B cell (primary cell): ENCODE measurements around the gene ROR2. TPM values are rescaled to one million over a fixed set of nuclear protein-coding genes. Genes with fewer than 3 reads are reported as not detected.

Experiments used
- ATAC-seq: fragments of 200-7000 bp; cut with Tn5 transposase; one replicate; pipeline ENCODE4 v1.10.0; 2021; ENCODE audit warnings: low read depth, mild to moderate bottlenecking, moderate number of reproducible peaks, moderate library complexity
- CTCF ChIA-PET: fragments of 350-600 bp; sonication (Branson Sonifier 250); formaldehyde crosslinking; loops from one replicate; lab custom pipeline; 2021; ENCODE audit warnings: antibody characterized with exemption, inconsistent platforms; lab: Charles Lee
- POLR2A ChIA-PET: fragments of 350-600 bp; sonication (Branson Sonifier 250); formaldehyde crosslinking; loops from one replicate; lab custom pipeline; 2021; ENCODE audit warnings: antibody characterized with exemption; lab: Charles Lee
- DNase-seq: peaks from one replicate; pipeline ENCODE4 v3.0.0; 2013
- H2AFZ ChIP-seq: 2 replicates; pipeline ENCODE4 v1.6.1; 2012; ENCODE audit warnings: mild to moderate bottlenecking, low read depth, low read length; ENCODE audit not compliant: insufficient read depth, poor library complexity, severe bottlenecking
- H3K27ac ChIP-seq, 2 donors: 1 replicate in 1 of 2; 2 replicates in 1 of 2; pipeline ENCODE4 v1.5.1; 2012 to 2013; ENCODE audit warnings: low read length in 2 of 2, mild to moderate bottlenecking in 2 of 2, moderate library complexity in 1 of 2
- H3K27me3 ChIP-seq, 4 experiments: fragments of 200-600 bp in 1 of 4; sonication (generic) in 1 of 4; replicated peaks in 1 of 4; 1 replicate in 2 of 4; 2 replicates in 2 of 4; pipeline versions ENCODE4 v1.6.1 to v1.7.0; 2013 to 2016; ENCODE audit warnings: low read length in 3 of 4, mild to moderate bottlenecking in 2 of 4, mixed read lengths in 1 of 4, moderate library complexity in 1 of 4; ENCODE audit not compliant: insufficient read depth in 4 of 4, control insufficient read depth in 3 of 4; ENCODE audit errors: control extremely low read depth in 1 of 4
- H3K36me3 ChIP-seq, 2 experiments: replicated peaks in 1 of 2; 1 replicate in 1 of 2; 2 replicates in 1 of 2; pipeline versions ENCODE4 v1.6.1 to v1.7.1; 2013; ENCODE audit warnings: low read length in 1 of 2; ENCODE audit not compliant: insufficient read depth in 2 of 2, control insufficient read depth in 1 of 2; ENCODE audit errors: control extremely low read depth in 1 of 2, extremely low read depth in 1 of 2
- H3K4me1 ChIP-seq, 2 donors: fragments of 200-600 bp in 1 of 2; sonication (generic) in 1 of 2; 1 replicate in 1 of 2; 2 replicates in 1 of 2; pipeline versions ENCODE4 v1.5.1 to v1.6.1; 2013 to 2017; ENCODE audit warnings: low read length in 2 of 2; ENCODE audit not compliant: control insufficient read depth in 2 of 2, insufficient read depth in 2 of 2
- H3K4me2 ChIP-seq: replicated peaks from 2 replicates; pipeline ENCODE3; 2012; ENCODE audit warnings: mild to moderate bottlenecking, low read depth, low read length; ENCODE audit not compliant: poor library complexity, severe bottlenecking
- H3K4me3 ChIP-seq, 5 experiments: fragments of 200-600 bp in 1 of 5; sonication (generic) in 1 of 5; 1 replicate in 3 of 5; 2 replicates in 2 of 5; pipeline versions ENCODE4 v1.5.1 to v1.7.0; 2011 to 2016; ENCODE audit warnings: low read length in 4 of 5, mild to moderate bottlenecking in 4 of 5, low read depth in 2 of 5, control low read depth in 1 of 5, moderate library complexity in 1 of 5; ENCODE audit not compliant: insufficient read depth in 1 of 5; ENCODE audit errors: control extremely low read depth in 1 of 5, extremely low read depth in 1 of 5
- H3K79me2 ChIP-seq: fragments of 200-600 bp; sonication (generic); one replicate; pipeline ENCODE4 v1.6.0; 2016; ENCODE audit warnings: low read length; ENCODE audit not compliant: control insufficient read depth, insufficient read depth
- H3K9ac ChIP-seq: fragments of 200-600 bp; sonication (generic); 2 replicates; pipeline ENCODE4 v1.6.1; 2017; ENCODE audit warnings: mild to moderate bottlenecking, low read length, moderate library complexity
- H3K9me3 ChIP-seq, 3 donors: one replicate each; pipeline versions ENCODE4 v1.6.1 to v1.7.1; 2013; ENCODE audit warnings: low read length in 2 of 3; ENCODE audit not compliant: control insufficient read depth in 2 of 3, insufficient read depth in 1 of 3; ENCODE audit errors: control extremely low read depth in 1 of 3
- H4K20me1 ChIP-seq: 2 replicates; pipeline ENCODE4 v1.6.0; 2012; ENCODE audit warnings: mild to moderate bottlenecking, low read length; ENCODE audit not compliant: insufficient read depth, control insufficient read depth, poor library complexity, severe bottlenecking
- H3K27ac Mint-ChIP-seq: one replicate; pipeline ENCODE4 v1.8.0; 2021; ENCODE audit warnings: mixed read lengths
- H3K27me3 Mint-ChIP-seq: one replicate; pipeline ENCODE4 v1.8.0; 2021; ENCODE audit warnings: mixed read lengths
- H3K4me1 Mint-ChIP-seq: one replicate; pipeline ENCODE4 v1.8.0; 2021; ENCODE audit warnings: mixed read lengths
- H3K4me3 Mint-ChIP-seq: one replicate; pipeline ENCODE4 v1.8.0; 2021; ENCODE audit warnings: mixed read lengths
- H3K9me3 Mint-ChIP-seq: one replicate; pipeline ENCODE4 v1.8.0; 2022; ENCODE audit warnings: mixed read lengths; ENCODE audit not compliant: insufficient read depth
- EZH2 ChIP-seq: IDR thresholded peaks from 2 replicates; pipeline ENCODE4 v1.6.1; 2012; ENCODE audit warnings: borderline replicate concordance, low read depth, mild to moderate bottlenecking, moderate library complexity, low read length; ENCODE audit not compliant: insufficient read depth, poor library complexity, severe bottlenecking
- WGBS: methylation state at CpG from one replicate; pipeline ENCODE4 v1.1.5; 2013; ENCODE audit warnings: missing lambda C conversion rate; ENCODE audit not compliant: insufficient coverage; 5-methylcytosine and 5-hydroxymethylcytosine counted together
- intact Hi-C: fragments of 100-400 bp; cut with micrococcal nuclease; formaldehyde crosslinking; loops from one replicate; pipeline ENCODE4 v1.10.0; 2022
- polyA plus RNA-seq: library from polyadenylated mRNA; depleted of rRNA; stranded (reverse); fragments of >200 nt; gene quantifications from 2 replicates; pipeline ENCODE4 v1.2.3, GENCODE V29; 2012
- total RNA-seq, 2 donors: library from RNA; stranded (reverse); fragments of 120-200 nt in 1 of 2; gene quantifications; 1 replicate in 1 of 2; 2 replicates in 1 of 2; pipeline versions ENCODE4 v1.2.3 to v1.2.4, GENCODE V29; 2013 to 2022
- TF ChIP-seq, protein P1 (sequence below): fragments of 200-600 bp; IDR thresholded peaks from one replicate; pipeline ENCODE4 v1.8.0; 2022; ENCODE audit warnings: antibody characterized with exemption, mild to moderate bottlenecking

Gene ROR2
- total and polyA plus RNA-seq, 2 donors (not counting 1 experiment from before 2014, with no cell fraction given): 0.21 to 0.49 TPM

DNA sequence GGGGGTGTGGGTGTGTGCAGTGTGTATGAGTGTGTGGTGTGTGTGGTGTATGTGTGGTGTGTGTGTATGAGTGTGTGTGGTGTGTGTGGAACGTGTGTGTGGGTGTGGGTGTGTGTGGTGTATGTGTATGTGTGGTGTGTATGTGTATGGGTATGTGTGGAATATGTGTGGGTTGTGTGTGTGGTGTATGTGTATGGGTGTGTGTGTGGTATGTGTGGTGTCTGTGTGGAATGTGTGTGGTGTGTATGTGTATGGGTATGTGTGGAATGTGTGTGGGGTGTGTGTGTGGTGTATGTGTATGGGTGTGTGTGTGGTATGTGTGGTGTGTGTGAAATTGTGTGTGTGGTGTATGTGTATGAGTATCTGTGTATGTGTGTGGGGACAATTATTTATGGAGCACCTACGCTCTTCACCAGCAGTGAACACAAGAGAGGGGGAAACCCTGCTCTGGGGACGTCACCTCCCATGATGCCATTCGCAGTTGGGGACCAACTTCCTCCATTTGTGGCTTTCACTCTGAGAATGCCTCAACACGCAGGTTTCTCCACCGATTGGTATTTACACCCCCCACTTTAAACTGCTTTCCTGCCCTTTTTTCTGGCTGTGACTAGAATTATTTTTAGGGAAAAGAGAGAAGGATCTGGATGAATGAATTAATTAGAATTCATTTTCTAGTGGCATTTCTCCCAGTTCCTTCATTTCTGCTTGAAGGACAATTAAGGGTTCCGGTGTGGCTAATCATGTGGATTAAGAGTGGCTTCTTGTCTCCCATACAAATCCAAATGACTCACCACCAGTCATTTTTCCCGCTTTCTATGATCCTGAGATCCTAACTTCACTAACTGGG, 238.1 kb downstream of the ROR2 start:
- Mint-ChIP-seq H3K27ac (no peak overlapping the region), H3K4me1 (peaks cover 6% of the 10 kb centered on the region), H3K4me3 (no peak overlapping the region), H3K27me3 (no peaks in the 10 kb centered on the region), H3K9me3 (peaks cover 5% of the 10 kb centered on the region)
- Histone ChIP-seq H3K4me2 (peak overlapping the region; percentile 75), H2AFZ (peak overlapping the region; percentile 74), H4K20me1 (no peaks in the 10 kb centered on the region), H3K36me3 (no peaks in the 10 kb centered on the region), H3K79me2 (no peaks in the 10 kb centered on the region), H3K4me3 (peak overlapping the region in 3 of 5 experiments; percentile 18 to 68 (median 47)), H3K9ac (peak overlapping the region; percentile 58), H3K4me1 (peaks cover 15 to 32% of the 10 kb centered on the region in 2 donors), H3K27ac (peak overlapping the region; percentile 35 to 86), H3K27me3 (peaks cover 0 to 4% (median 0%) of the 10 kb centered on the region in 4 experiments), H3K9me3 (peaks cover 0 to 8% (median 6%) of the 10 kb centered on the region in 3 donors)
- ChIA-PET CTCF (interaction anchor here (1.1 kb wide), 1 partner anchor 9 kb away, joined by 5 read pairs; no protein-coding TSS in a partner anchor), POLR2A (no interaction called here)
- TF ChIP-seq, protein P1, sequence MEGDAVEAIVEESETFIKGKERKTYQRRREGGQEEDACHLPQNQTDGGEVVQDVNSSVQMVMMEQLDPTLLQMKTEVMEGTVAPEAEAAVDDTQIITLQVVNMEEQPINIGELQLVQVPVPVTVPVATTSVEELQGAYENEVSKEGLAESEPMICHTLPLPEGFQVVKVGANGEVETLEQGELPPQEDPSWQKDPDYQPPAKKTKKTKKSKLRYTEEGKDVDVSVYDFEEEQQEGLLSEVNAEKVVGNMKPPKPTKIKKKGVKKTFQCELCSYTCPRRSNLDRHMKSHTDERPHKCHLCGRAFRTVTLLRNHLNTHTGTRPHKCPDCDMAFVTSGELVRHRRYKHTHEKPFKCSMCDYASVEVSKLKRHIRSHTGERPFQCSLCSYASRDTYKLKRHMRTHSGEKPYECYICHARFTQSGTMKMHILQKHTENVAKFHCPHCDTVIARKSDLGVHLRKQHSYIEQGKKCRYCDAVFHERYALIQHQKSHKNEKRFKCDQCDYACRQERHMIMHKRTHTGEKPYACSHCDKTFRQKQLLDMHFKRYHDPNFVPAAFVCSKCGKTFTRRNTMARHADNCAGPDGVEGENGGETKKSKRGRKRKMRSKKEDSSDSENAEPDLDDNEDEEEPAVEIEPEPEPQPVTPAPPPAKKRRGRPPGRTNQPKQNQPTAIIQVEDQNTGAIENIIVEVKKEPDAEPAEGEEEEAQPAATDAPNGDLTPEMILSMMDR: no peak
- no peak for TF ChIP-seq EZH2
- WGBS: 28% methylated on average over 2 of the region's 8 CpGs
- ATAC-seq: peak; percentile 92
- intact Hi-C loops: loop anchor here (2.0 to 5.0 kb wide), 2 partner anchors 290 to 561 kb away; partner anchors contain the start of gene NFIL3
- DNase-seq: peak; percentile 90

DNA sequence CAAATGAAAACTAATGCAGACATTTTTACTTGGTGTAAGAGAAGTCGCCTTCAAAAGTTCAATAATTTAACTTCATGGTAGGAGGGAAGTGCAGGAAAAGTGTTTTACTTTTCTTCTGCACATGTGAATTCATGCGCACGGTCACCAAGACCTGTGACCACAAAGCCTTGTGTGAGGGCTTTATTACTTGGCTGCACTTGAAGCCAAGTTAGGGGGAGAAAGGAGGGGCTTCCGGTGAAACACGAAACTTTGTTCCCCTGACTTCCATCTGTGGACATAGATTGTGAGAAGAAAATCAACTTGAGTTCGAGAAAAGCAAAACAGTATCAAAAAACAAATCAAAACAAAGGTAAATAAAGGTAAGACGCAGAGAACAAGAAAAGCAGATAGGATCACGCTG, 239.9 kb downstream of the ROR2 start:
- Histone ChIP-seq H3K4me1 (peaks cover 15 to 32% of the 10 kb centered on the region in 2 donors), H3K27me3 (peaks cover 0 to 4% (median 0%) of the 10 kb centered on the region in 4 experiments), H3K4me2 (peak overlapping the region; percentile 41), H3K9ac (no peak overlapping the region), H3K4me3 (peak overlapping the region in 1 of 5 experiments; percentile 27), H4K20me1 (no peaks in the 10 kb centered on the region), H3K27ac (peak overlapping the region in 1 of 2 donors; percentile 34), H3K9me3 (peaks cover 0 to 12% (median 11%) of the 10 kb centered on the region in 3 donors), H2AFZ (peak overlapping the region; percentile 36), H3K36me3 (no peaks in the 10 kb centered on the region), H3K79me2 (no peaks in the 10 kb centered on the region)
- intact Hi-C loops: loop anchor here (5.0 kb wide), 1 partner anchor 288 kb away; the partner anchor contains the start of gene NFIL3
- ChIA-PET POLR2A (no interaction called here), CTCF (no interaction called here)
- no peaks in the 10 kb centered on the region for H3K9me3 Mint-ChIP-seq
- 100% methylated on average over 1 of the region's 8 CpGs for WGBS
- DNase-seq (peak; percentile 38), ATAC-seq (no peak)
- no peak overlapping the region for H3K4me3 Mint-ChIP-seq
- TF ChIP-seq, protein P1: no peak
- no peak for TF ChIP-seq EZH2
- no peaks in the 10 kb centered on the region for H3K27me3 Mint-ChIP-seq
- H3K27ac Mint-ChIP-seq: no peak overlapping the region
- H3K4me1 Mint-ChIP-seq: peaks cover 6% of the 10 kb centered on the region
